GM19023 (cell line): ENCODE data around the gene MYADM.
"Not testable (repeated sequence)": the region's sequence is repeated elsewhere in the genome, so short reads cannot be mapped to it uniquely, and the experiment has no call there.

Experiments
- ATAC-seq: cut with Tn5 transposase; IDR thresholded peaks from one replicate; pipeline ENCODE4 v1.9.1; 2021; ENCODE audit warnings: mild to moderate bottlenecking, moderate library complexity; ENCODE audit not compliant: unreplicated experiment

MYADM gene, protein sequence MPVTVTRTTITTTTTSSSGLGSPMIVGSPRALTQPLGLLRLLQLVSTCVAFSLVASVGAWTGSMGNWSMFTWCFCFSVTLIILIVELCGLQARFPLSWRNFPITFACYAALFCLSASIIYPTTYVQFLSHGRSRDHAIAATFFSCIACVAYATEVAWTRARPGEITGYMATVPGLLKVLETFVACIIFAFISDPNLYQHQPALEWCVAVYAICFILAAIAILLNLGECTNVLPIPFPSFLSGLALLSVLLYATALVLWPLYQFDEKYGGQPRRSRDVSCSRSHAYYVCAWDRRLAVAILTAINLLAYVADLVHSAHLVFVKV

DNA sequence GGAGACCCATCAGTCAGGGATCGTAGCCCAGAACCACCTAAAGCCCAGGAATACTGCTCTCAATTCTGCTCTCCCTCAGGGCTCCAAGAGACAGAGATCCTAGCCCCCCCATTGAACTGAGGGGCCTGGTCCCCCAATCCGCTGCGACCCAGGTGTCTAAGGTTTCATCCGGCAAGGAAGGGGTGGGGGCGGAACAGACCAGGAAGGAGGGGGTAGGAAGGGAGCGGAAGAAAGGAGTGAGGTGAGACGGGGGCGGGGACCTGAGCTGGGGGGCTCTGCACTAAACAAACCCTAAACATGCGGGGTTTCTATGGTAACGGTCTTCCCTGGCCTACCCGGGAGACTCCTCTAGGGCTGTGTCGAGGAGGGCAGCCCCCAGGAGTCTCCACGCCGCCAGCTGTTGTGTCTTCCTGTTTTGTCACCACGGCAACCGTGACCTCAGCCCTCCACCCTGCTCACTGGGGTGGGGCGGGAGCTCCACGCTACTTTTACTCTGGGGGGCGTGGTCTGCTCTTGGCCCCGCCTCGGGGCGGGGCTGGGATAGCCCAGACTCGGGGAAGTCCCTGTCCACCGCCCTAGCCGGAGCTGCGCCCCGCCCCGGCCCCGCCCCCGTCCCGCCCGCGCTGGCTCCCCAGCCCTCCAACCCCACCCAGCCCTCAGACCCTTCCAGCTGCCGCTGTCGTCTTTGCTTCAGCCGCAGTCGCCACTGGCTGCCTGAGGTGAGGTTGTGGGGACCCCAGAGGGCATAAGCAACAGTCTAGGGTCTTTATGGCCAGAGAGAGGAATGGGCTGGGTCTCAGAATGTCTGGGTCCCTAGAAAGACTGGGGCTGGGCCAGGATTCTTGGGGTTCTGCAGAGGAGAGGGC lies at the start of gene MYADM:
MYADM (plus strand) TSS at position 659 of the 866 bp plus-strand sequence. CDS start 5,647 bp downstream, outside the sequence.
- peak; percentile 66 for ATAC-seq

DNA sequence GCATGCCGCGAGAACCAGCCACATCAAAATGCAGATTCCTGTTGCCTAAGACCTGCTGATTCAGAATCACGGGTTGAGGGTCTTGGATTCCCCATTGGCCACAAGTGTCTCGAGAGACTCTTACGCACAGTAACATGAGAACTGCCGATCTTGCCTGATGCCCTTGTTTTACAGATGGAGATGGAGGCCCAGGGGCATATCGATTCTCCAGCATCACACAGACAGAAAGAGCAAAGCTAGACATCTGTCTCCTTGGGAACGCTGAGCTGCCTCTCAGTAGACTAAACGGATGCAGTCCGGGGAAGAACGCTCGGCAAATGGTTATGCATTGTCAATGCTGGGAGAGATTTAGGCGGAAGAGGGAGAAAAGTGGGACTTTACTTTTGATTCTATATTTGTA lies 48.9 kb upstream of the MYADM start:
- ATAC-seq: no peak

DNA sequence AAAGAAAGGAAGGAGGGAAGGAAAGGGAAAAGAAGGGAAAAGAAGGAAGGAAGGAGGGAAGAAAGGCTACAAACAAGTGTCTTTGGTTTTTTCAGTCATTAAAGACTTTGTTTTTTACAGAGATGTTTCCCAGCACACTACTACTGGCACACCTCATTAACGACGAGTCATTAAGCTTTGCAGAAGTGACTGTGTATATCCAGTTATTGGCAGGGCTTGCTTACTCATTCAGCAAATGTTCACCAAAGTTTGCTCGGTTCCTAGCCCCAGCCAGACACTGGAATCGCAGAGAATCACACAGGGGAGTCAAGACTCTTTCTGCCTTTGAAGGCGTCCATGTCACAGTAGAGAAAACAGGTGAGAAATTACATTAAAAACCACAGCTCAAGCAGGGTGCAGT lies 47.8 kb upstream of the MYADM start:
- no peak for ATAC-seq

DNA sequence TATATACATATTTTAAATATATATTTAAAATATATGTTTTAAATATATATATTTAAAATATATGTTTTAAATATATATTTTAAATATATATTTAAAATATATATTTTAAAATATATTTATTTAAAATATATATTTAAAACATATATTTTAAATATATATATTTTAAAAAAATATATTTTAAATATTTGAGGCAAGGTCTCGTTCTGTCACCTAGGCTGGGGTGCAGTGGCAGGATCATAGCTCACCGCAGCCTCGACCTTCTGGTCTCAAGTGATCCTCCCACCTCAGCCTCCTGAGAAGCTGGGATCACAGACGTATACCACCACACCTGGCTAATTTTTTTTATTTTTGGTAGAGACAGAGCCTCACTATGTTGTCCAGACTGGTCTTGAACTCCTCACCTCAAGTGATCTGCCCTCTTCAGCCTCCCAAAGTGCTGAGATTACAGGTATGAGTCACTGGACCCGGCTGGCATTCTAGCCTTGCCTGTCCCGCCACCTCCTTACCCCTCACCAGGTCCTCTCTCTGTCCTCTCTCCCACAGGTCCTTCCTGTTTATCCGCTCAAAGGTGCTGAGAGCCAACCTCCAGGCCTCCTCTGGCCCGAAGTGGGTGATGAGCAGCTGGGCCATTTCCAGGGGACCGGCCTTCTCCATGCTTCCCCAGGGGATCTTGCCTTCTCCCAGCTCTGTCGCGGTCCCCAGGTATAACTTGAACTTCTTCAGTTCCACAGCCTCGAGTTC lies 44.1 kb upstream of the MYADM start:
- ATAC-seq: no peak

DNA sequence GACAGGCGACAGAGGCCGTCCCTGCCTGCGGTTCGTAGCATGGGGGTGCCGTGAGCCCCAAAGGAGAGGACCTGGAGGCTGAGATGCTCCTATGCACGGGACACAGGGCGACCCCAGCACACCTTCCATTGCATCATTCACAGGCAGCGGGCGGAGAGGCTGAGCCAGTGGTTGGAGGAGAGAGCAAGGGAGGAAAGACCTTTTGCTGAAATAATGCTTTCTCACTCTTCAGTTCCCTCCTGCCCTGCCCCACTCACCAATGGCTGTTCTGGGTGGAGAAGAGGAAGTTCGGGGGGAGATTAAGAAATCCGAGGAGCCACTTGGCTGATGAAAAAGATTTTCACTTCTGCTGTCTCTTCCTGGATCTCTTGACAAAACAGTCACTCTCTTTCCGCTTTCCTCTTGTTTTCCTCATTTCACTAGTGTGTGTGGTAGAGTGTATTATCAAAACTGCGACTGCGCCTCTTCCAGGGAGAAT lies 43.5 kb upstream of the MYADM start, which contains the start of gene NLRP12:
NLRP12 (minus strand) TSS at position 181 of the 478 bp plus-strand sequence; CDS start at position 41, 140 bp downstream.
- no peak for ATAC-seq

DNA sequence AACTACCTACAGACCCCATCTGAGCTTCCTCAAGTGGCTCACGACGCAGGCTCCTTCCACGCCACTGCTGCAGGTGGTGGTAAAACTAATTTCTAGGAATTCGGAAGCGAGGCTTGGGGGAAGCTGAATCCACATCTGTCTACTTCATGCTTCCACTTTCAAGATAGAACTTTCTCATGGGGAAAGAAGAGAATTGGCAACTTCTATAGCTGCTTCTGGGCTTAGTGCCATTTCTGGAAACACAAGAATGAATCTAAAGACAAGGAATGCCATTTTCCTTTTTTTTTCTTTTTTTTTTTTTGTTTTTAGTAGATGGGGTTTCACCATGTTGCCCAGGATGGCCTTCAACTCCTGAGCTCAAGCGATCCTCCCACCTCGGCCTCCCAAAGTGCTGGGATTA lies 40.8 kb upstream of the MYADM start:
- no peak for ATAC-seq

DNA sequence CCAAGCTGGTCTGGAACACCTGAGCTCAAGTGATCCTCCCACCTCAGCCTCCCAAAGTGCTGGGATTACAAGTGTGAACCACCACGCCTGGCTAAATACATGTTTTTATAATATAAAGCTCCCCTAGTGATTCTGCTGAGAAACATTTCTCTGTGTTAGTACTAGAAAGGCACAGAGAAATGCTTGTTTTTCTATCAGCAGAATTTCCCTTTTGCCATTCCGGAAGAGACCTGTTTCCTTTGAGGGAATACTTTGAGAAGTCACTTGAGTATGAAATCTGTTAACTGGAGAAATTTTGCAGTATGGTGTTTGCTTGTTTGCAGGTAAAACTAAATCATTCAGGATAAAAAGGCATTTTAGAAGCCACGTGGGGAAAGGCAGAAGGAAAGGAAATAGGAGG lies 39.2 kb upstream of the MYADM start:
- no peak for ATAC-seq

DNA sequence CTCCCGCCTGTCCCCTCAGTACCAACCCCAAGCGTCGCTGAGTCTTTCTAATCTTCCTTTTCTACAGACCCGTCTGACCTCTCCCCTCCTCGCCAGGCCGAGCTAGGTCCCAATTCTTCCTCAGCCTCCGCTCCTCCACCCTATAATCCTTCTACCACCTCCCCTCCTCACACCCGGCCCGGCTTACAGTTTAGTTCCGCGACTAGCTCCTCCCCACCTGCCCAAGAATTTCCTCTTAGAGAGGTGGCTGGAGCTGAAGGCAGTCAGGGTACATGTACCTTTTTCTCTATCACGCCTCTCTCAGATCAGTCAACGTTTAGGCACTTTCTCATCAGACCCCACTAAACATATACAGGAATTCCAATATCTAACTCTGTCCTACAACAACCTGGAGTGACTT lies 34.8 kb upstream of the MYADM start:
- ATAC-seq: not testable (repeated sequence)

DNA sequence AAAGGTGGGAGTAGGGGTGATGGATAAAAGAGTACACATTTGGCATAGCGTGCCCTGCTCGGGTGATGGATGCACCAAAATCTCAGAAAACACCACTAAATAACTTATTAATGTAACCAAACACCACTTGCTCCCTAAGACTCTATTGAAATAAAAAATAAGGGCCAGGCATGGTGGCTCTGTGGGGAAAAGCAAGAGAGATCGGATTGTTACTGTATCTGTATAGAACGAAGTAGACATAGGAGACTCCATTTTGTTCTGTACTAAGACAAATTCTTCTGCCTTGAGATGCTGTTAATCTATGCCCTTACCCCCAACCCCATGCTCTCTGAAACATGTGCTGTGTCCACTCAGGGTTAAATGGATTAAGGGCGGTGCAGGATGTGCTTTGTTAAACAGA lies 29.2 kb upstream of the MYADM start:
- not testable (repeated sequence) for ATAC-seq

DNA sequence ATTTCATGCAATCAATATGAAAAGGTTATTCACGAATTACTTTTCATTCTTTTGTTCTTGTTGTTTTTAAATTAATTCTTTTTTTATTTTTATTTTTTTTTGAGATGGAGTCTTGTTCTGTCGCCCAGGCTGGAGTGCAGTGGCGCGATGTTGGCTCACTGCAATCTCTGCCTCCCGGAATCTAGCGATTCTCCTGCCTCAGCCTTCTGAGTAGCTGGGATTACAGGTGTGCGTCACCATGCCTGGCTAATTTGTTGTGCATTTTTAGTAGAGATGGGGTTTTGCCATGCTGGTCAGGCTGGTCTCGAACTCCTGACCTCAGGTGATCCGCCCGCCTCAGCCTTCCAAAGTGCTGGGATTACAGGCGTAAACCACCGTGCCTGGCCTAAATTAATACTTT lies 27.4 kb upstream of the MYADM start:
- not testable (repeated sequence) for ATAC-seq

DNA sequence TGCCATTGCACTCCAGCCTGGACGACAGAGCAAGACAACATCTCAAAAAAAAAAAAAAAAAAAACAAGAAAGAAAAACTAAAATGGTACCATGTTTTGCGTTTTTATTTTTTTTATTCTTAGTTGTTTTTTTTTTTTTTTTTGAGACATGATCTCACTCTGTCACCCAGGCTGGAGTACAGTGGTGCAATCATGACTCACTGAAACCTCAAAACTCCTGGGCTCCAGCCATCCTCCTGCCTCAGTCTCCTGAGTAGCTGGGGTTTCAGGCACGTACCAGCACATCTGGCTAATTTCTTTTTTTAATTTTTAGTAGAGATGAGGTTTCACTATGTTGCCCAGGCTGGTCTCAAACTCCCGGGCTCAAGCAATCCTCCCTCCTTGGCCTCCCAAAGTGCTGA lies 26.8 kb upstream of the MYADM start:
- not testable (repeated sequence) for ATAC-seq

DNA sequence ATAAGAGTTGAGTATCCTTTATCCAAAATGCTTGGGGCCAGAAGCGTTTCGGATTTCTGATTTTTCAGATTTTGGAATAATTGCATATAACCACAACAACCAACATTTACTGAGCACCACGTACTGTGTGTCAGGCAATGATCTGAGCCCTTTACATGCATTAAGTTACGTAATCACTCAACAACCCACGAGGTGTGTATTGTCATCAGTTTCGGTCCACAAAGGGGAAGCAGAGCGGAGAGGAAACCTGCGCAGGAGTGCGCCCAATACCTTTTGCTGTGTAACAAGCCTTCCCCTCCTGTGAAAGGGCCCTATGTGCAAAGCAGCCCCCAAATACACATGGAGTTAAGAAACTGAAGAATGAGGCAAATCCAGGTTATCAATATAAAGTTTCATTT lies 22.8 kb upstream of the MYADM start:
- ATAC-seq: no peak

DNA sequence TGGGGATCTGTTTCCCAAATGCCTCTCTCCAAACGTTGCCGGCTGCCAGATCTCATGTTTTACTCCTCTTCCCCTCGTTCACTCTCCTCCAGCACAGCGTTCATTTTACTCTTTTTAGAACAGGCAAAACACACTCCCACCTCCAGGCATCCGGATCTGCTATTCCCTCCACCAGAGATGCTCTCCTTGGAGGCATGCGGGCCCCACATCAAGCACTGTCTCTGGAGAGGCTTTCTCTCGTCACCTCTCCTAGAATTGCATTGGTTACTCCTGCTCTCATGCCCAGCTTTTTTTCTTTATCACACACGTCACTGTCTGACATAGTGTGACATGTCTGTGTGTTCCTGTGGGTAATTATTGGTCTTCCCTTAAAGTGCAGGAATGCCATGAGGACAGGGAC lies 20.1 kb upstream of the MYADM start:
- no peak for ATAC-seq

DNA sequence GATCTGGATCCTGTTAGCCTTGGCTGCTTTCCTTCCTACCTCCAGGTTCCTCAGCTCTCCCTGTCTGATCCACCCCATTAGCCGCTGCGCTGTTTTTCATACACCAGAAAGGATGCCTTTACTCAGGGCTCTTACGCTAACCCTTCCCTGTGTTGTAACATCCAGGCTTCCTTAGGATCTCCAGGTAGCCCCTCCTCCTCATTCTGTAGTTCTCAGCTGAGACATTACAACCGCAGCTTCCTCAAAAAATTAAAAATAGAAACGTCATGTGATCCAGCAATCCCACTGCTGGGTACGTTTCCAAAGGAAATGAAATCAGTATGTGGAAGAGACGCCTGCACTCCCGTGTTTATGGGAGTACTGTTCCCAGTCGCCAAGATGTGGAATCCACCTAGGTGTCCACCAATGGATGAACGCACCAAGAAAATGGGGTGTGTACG lies 18.4 kb upstream of the MYADM start:
- no peak for ATAC-seq

DNA sequence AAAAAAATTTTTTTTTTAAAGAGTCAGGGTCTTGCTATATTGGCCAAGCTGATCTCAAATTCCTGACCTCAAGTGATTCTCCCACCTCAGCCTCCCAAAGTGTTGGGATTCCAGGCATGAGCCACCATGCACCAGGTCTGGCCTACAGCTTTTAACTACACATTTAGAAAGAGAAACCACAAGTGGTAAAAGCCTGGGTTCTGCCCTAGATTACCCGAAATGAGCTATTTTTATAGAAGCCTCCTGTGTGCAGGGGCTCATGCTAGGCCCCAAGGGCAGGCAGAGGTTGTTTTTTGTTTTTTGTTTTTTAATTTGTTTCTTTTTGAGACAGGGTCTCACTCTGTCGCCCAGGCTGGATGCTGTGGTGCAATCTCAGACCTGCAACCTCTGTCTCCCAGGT lies 14.0 kb upstream of the MYADM start:
- ATAC-seq: no peak

DNA sequence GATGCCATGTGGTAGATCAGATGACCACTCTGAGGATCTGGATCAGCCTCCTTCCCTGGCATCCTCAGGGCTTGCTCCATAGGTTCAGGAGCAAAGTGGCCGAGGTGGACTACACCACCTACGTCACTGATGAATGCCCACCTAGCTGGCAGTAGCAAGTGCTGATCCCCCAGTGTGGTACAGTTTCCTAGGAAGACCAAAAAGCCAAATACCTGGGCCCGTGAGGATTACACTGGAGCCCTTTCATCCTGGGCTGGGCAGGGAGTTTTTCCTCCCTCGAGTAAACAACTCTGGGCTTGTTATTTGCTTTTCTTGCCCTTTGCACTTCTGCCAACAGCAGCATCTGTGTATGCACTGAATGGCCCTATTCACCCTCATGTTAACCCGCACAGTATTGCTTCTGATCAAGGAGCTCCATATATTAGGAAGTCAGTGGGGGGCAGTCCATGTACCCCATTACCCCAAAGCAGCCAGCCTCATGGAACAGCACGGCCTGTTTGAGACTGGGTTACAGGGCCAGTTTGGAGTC lies 3.3 kb upstream of the MYADM start:
- no peak for ATAC-seq

DNA sequence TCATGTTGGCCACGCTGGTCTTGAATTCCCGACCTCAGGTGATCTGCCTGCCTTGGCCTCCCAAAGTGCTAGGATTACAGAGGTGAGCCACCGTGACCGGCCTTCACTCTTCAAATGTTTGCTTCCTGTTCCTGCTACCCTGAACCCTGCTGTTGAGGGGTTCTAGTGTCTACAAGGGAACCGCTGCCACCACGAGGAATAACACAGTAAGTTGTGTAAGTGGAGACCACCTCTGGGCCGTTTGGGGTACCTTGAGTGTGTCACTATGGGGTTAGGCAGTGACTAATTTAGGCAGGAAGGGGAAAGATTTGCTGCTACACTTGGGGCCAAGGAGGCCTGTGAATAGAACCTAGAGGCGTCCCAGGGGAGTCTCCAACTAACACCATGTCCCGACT lies 2.2 kb upstream of the MYADM start:
- ATAC-seq: no peak

DNA sequence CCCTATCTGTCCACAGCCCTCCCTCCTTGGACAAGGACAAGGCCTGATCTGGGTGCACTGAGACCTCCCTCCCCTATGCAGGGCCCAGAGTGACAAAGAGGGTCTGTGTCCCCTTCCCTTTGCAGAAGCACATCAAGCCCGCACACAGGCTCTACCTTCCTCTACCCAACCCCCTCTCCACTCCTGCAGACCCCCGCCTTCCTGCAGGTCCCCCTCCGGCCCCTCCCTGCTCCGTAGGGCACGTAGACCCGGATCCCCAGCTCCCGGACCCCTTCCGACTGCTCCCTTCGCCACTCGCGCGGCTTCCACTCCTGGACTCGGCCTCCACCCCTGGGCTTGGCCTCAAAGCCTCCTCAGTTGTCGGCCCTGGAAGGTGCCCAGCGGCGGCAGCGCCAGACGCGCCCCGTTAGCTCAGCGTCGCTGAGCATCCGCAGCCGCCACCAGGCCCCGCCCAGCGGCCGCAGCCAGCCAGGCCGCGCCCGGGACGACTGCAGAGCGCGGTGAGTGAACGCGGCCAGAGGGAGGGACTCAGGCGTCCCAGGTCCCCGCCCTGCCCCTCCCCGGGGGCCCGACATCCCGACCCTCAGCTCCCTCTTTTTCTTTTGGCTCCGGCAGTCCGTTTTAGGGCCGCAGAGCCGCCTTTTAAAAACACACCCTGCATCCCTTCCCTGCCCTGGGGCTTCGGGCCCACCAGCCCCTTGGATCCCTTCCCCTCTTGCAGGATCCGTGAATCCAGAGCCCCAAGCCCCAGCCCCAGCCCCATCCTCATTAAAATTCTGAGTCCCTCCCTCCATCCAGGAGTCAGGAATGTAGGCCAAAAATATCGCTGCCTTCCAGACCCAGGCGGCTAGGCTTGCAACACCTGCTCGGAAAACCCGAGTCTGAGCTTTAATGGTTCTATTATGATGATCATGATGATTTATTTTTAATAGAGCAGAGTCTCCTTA lies 1.5 kb upstream of the MYADM start:
- ATAC-seq: no peak

DNA sequence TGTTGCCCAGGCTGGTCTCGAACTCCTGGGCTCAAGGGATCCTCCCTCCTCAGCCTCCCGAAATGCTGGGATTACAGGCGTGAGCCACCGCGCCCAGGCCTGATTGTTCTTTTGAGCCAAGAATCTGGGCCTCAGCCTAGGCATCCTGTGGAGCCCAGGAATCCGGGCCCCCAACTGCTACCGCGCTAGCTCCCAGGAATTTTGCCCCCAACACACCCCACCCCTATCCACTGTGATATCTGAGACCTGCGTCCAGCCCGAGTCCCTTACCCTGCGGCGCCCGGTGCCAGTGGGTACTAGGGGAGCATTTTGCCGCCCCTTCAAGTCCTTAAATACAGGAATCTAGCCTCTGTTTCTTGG lies 838 bp upstream of the MYADM start:
- no peak for ATAC-seq
